SK-N-SH (cell line): ENCODE measurements around the gene DLAT. TPM values are rescaled to one million over a fixed set of nuclear protein-coding genes. Genes with fewer than 3 reads are reported as not detected.

Experiments used
- CTCF ChIA-PET: fragments of 300-600, 350-600 bp; formaldehyde crosslinking; extraction: SDS; loops from one replicate; lab custom pipeline; 2021; lab: Yijun Ruan, JAX
- POLR2A ChIA-PET: fragments of 350-600 bp; sonication (Branson Sonifier 250); formaldehyde crosslinking; extraction: SDS; loops from one replicate; lab custom pipeline; 2020; ENCODE audit warnings: antibody characterized with exemption, inconsistent platforms; lab: Yijun Ruan, JAX
- DNase-seq: peaks from one replicate; pipeline ENCODE4 v3.0.0; 2012
- H2AFZ ChIP-seq: fragments of 200-600 bp; sonication (generic); 2 replicates; pipeline ENCODE4 v1.8.1; 2016; ENCODE audit warnings: antibody characterized with exemption, mild to moderate bottlenecking, low read depth
- H3F3A ChIP-seq: fragments of 200-600 bp; sonication (generic); replicated peaks from 2 replicates; pipeline ENCODE3; 2016; ENCODE audit warnings: antibody characterized with exemption, mild to moderate bottlenecking; ENCODE audit not compliant: insufficient read depth
- H3K27ac ChIP-seq, 2 experiments: fragments of 200-500 bp in 1 of 2; fragments of 200-600 bp in 1 of 2; sonication (Bioruptor generic) in 1 of 2; sonication (generic), shearing (Covaris generic) in 1 of 2; 2 replicates each; pipeline versions ENCODE4 v1.5.1 to v1.6.1; 2014 to 2016; ENCODE audit warnings: low read depth in 2 of 2, inconsistent platforms in 1 of 2, low read length in 1 of 2, mild to moderate bottlenecking in 1 of 2, mixed read lengths in 1 of 2
- H3K27me3 ChIP-seq: fragments of 200-600 bp; sonication (generic), shearing (Covaris generic); 2 replicates; pipeline ENCODE4 v1.6.1; 2016; ENCODE audit warnings: mixed run types; ENCODE audit not compliant: insufficient read depth
- H3K36me3 ChIP-seq, 2 experiments: fragments of 200-500 bp in 1 of 2; fragments of 200-600 bp in 1 of 2; sonication (Bioruptor generic) in 1 of 2; sonication (generic) in 1 of 2; replicated peaks in 1 of 2; 2 replicates each; pipeline versions ENCODE3 to v1.5.1; 2014 to 2016; ENCODE audit warnings: low read length in 1 of 2, mild to moderate bottlenecking in 1 of 2; ENCODE audit not compliant: insufficient read depth in 2 of 2, control insufficient read depth in 1 of 2
- H3K4me1 ChIP-seq, 2 experiments: fragments of 200-500 bp in 1 of 2; fragments of 200-600 bp in 1 of 2; sonication (Bioruptor generic) in 1 of 2; sonication (generic), shearing (Covaris generic) in 1 of 2; 2 replicates each; pipeline versions ENCODE4 v1.5.1 to v1.6.1; 2014 to 2016; ENCODE audit warnings: low read depth in 1 of 2, low read length in 1 of 2, mixed run types in 1 of 2; ENCODE audit not compliant: insufficient read depth in 2 of 2, control insufficient read depth in 1 of 2
- H3K4me2 ChIP-seq: fragments of 200-600 bp; sonication (generic), shearing (Covaris generic); 2 replicates; pipeline ENCODE4 v1.6.1; 2017; ENCODE audit warnings: mixed run types
- H3K4me3 ChIP-seq, 2 experiments: fragments of 200-500 bp in 1 of 2; fragments of 200-600 bp in 1 of 2; sonication (Bioruptor generic) in 1 of 2; sonication (generic), shearing (Covaris generic) in 1 of 2; 2 replicates each; pipeline versions ENCODE4 v1.5.1 to v1.8.1; 2014 to 2016; ENCODE audit warnings: low read depth in 2 of 2, inconsistent platforms in 1 of 2, low read length in 1 of 2, mild to moderate bottlenecking in 1 of 2, mixed read lengths in 1 of 2, moderate library complexity in 1 of 2
- H3K79me2 ChIP-seq: fragments of 200-600 bp; sonication (generic); 2 replicates; pipeline ENCODE4 v1.8.1; 2017; ENCODE audit warnings: mild to moderate bottlenecking; ENCODE audit not compliant: insufficient read depth
- H3K9ac ChIP-seq: fragments of 200-600 bp; sonication (generic); 2 replicates; pipeline ENCODE4 v1.6.1; 2017; ENCODE audit warnings: mixed run types
- H3K9me2 ChIP-seq: fragments of 200-600 bp; sonication (generic); 2 replicates; pipeline ENCODE4 v1.6.1; 2017; ENCODE audit warnings: mixed run types
- H3K9me3 ChIP-seq: fragments of 200-600 bp; sonication (generic); 2 replicates; pipeline ENCODE4 v1.6.1; 2017; ENCODE audit warnings: mixed run types, mild to moderate bottlenecking, moderate library complexity
- H4K20me1 ChIP-seq: fragments of 200-600 bp; sonication (generic); 2 replicates; pipeline ENCODE4 v1.6.1; 2017; ENCODE audit warnings: mild to moderate bottlenecking, mixed run types; ENCODE audit not compliant: insufficient read depth
- EP300 ChIP-seq, 2 experiments: IDR thresholded peaks; 2 replicates each; pipeline versions ENCODE4 v1.4.0 to v1.6.1; 2012; ENCODE audit warnings: borderline replicate concordance in 1 of 2, low read depth in 1 of 2, low read length in 1 of 2
- EZH2phosphoT487 ChIP-seq: fragments of 200-600 bp; sonication (generic); IDR thresholded peaks from 2 replicates; pipeline ENCODE4 v1.6.1; 2017; ENCODE audit warnings: low read depth, mixed run types, mild to moderate bottlenecking, antibody characterized with exemption, moderate library complexity, borderline replicate concordance
- FOSL2 ChIP-seq: IDR thresholded peaks from 2 replicates; pipeline ENCODE4 v1.4.0; 2012; ENCODE audit warnings: low read depth, mild to moderate bottlenecking, moderate library complexity, borderline replicate concordance
- GABPA ChIP-seq: IDR thresholded peaks from 2 replicates; pipeline ENCODE4 v1.4.0; 2012; ENCODE audit warnings: low read depth, mild to moderate bottlenecking
- GATA2 ChIP-seq: sonication (generic); formaldehyde crosslinking; IDR thresholded peaks from 2 replicates; pipeline ENCODE4 v1.5.0; 2020; ENCODE audit warnings: mild to moderate bottlenecking, missing genetic modification reagents
- MXI1 ChIP-seq: IDR thresholded peaks from 2 replicates; pipeline ENCODE4 v1.6.1; 2012; ENCODE audit warnings: mild to moderate bottlenecking, low read depth, low read length, improper control_type of control experiment
- NFIC ChIP-seq: IDR thresholded peaks from 2 replicates; pipeline ENCODE4 v1.4.0; 2012; ENCODE audit warnings: borderline replicate concordance
- RCOR1 ChIP-seq: fragments of 150-350 bp; IDR thresholded peaks from 2 replicates; pipeline ENCODE4 v1.6.1; 2017; ENCODE audit warnings: antibody characterized with exemption, low read length
- RFX5 ChIP-seq: IDR thresholded peaks from 2 replicates; pipeline ENCODE4 v1.6.1; 2012; ENCODE audit warnings: mild to moderate bottlenecking, improper control_type of control experiment, low read length
- SIN3A ChIP-seq: IDR thresholded peaks from 2 replicates; pipeline ENCODE4 v1.6.1; 2012; ENCODE audit warnings: low read depth, mild to moderate bottlenecking, low read length, moderate library complexity, borderline replicate concordance
- TAF1 ChIP-seq: IDR thresholded peaks from 2 replicates; pipeline ENCODE4 v1.6.1; 2012; ENCODE audit warnings: low read depth, mild to moderate bottlenecking, low read length, moderate library complexity, borderline replicate concordance
- YY1 ChIP-seq: IDR thresholded peaks from 2 replicates; pipeline ENCODE4 v1.4.0; 2012; ENCODE audit warnings: low read depth, mild to moderate bottlenecking
- WGBS: methylation state at CpG from one replicate; pipeline ENCODE4 v1.1.6; 2017; ENCODE audit warnings: low lambda C conversion rate; 5-methylcytosine and 5-hydroxymethylcytosine counted together
- polyA plus RNA-seq, 3 experiments: library from polyadenylated mRNA; depleted of rRNA; stranded (reverse); fragments of >200 nt; gene quantifications; 2 replicates each; pipeline ENCODE4 v1.2.3, GENCODE V29; 2012
- TF ChIP-seq, protein P1 (sequence below): IDR thresholded peaks from 2 replicates; pipeline ENCODE4 v1.4.0; 2012; ENCODE audit warnings: low read depth, borderline replicate concordance
- TF ChIP-seq, protein P2 (sequence below): IDR thresholded peaks from 2 replicates; pipeline ENCODE4 v1.4.0; 2012; ENCODE audit warnings: low read depth, borderline replicate concordance
- TF ChIP-seq, protein P3 (sequence below): fragments of 200-600 bp; sonication (generic); IDR thresholded peaks from 2 replicates; pipeline ENCODE4 v1.6.1; 2017; ENCODE audit warnings: antibody characterized with exemption, mild to moderate bottlenecking, moderate library complexity
- TF ChIP-seq, protein P4 (sequence below): fragments of 150-350 bp; IDR thresholded peaks from 2 replicates; pipeline ENCODE4 v1.6.1; 2016; ENCODE audit warnings: mild to moderate bottlenecking, low read depth, low read length
- TF ChIP-seq, protein P5 (sequence below): IDR thresholded peaks from 2 replicates; pipeline ENCODE4; 2012

The DLAT gene
- polyA plus RNA-seq, 1 of the 3 experiments (the other 2 are of a cell fraction): 14.4 TPM

DNA sequence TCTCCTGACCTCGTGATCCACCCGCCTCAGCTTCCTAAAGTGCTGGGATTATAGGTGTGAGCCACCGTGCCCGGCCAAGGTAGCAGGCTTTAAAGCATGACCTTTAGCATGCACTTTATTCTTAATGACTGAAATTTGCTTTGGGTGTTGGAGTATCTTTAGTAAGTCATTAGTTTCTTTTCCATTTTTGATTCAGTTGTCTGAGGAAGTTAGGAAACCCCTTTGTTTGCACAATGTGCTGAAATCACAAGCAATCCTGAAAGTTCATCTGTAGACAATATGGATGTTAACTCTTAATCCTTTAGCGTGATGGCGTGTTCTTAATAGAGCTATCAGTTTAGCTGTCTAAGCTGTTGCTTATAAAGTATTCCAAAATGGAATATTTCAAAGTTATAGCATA lies 78.2 kb downstream of the DLAT start (continued):
- TF ChIP-seq EZH2phosphoT487 (no peak), FOSL2 (no peak), GATA2 (CRISPR knock-in tag) (no peak)

DNA sequence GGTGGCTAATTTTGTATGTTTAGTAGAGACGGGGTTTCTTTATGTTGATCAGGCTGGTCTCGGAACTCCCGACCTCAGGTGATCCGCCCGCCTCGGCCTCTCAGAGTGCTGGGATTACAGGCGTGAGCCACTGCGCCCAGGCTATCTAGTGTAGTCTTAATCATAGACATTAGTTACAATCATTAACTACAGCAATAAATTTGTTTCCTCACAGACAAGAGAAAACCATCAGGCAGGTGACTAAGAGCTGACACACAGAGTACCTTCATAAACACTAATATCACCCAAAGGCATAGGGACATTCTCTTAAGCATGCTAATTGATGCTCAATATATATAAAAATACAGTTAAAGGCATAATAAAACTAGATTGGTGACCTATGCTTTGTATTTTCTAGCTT lies 80.9 kb downstream of the DLAT start:
- Histone ChIP-seq H2AFZ (no peak overlapping the region), H4K20me1 (no peaks in the 10 kb centered on the region), H3K4me1 (no peaks in the 10 kb centered on the region), H3K9ac (no peak overlapping the region), H3K27ac (no peak overlapping the region), H3K27me3 (no peaks in the 10 kb centered on the region), H3K9me2 (no peaks in the 10 kb centered on the region), H3K4me2 (no peak overlapping the region), H3K9me3 (no peaks in the 10 kb centered on the region), H3K36me3 (no peaks in the 10 kb centered on the region), H3K4me3 (no peak overlapping the region), H3F3A (no peaks in the 10 kb centered on the region), H3K79me2 (no peaks in the 10 kb centered on the region; the same call in 1 of the 2 replicates)
- DNase-seq: no peak
- ChIA-PET CTCF (interaction anchor here (1.0 to 1.2 kb wide), 3 partner anchors 8 to 174 kb away, joined by 3 to 5 read pairs (median 3); no protein-coding TSS in a partner anchor), POLR2A (no interaction called here)
- 95% methylated on average over 8 of the region's 8 CpGs for WGBS
- no peak for TF ChIP-seq SIN3A
- no peak for TF ChIP-seq EZH2phosphoT487
- TF ChIP-seq, protein P1, sequence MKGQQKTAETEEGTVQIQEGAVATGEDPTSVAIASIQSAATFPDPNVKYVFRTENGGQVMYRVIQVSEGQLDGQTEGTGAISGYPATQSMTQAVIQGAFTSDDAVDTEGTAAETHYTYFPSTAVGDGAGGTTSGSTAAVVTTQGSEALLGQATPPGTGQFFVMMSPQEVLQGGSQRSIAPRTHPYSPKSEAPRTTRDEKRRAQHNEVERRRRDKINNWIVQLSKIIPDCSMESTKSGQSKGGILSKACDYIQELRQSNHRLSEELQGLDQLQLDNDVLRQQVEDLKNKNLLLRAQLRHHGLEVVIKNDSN: no peak
- TF ChIP-seq TAF1: no peak
- TF ChIP-seq, protein P2, sequence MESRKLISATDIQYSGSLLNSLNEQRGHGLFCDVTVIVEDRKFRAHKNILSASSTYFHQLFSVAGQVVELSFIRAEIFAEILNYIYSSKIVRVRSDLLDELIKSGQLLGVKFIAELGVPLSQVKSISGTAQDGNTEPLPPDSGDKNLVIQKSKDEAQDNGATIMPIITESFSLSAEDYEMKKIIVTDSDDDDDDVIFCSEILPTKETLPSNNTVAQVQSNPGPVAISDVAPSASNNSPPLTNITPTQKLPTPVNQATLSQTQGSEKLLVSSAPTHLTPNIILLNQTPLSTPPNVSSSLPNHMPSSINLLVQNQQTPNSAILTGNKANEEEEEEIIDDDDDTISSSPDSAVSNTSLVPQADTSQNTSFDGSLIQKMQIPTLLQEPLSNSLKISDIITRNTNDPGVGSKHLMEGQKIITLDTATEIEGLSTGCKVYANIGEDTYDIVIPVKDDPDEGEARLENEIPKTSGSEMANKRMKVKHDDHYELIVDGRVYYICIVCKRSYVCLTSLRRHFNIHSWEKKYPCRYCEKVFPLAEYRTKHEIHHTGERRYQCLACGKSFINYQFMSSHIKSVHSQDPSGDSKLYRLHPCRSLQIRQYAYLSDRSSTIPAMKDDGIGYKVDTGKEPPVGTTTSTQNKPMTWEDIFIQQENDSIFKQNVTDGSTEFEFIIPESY: no peak
- no peak for TF ChIP-seq EP300 (IDR thresholded peaks at IDR 0.05; ENCODE audit: borderline replicate concordance in 1 of 2, low read depth in 1 of 2, low read length in 1 of 2)
- TF ChIP-seq YY1: no peak
- TF ChIP-seq RFX5: no peak
- TF ChIP-seq, protein P3, sequence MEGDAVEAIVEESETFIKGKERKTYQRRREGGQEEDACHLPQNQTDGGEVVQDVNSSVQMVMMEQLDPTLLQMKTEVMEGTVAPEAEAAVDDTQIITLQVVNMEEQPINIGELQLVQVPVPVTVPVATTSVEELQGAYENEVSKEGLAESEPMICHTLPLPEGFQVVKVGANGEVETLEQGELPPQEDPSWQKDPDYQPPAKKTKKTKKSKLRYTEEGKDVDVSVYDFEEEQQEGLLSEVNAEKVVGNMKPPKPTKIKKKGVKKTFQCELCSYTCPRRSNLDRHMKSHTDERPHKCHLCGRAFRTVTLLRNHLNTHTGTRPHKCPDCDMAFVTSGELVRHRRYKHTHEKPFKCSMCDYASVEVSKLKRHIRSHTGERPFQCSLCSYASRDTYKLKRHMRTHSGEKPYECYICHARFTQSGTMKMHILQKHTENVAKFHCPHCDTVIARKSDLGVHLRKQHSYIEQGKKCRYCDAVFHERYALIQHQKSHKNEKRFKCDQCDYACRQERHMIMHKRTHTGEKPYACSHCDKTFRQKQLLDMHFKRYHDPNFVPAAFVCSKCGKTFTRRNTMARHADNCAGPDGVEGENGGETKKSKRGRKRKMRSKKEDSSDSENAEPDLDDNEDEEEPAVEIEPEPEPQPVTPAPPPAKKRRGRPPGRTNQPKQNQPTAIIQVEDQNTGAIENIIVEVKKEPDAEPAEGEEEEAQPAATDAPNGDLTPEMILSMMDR: no peak
- TF ChIP-seq NFIC: no peak
- TF ChIP-seq, protein P4, sequence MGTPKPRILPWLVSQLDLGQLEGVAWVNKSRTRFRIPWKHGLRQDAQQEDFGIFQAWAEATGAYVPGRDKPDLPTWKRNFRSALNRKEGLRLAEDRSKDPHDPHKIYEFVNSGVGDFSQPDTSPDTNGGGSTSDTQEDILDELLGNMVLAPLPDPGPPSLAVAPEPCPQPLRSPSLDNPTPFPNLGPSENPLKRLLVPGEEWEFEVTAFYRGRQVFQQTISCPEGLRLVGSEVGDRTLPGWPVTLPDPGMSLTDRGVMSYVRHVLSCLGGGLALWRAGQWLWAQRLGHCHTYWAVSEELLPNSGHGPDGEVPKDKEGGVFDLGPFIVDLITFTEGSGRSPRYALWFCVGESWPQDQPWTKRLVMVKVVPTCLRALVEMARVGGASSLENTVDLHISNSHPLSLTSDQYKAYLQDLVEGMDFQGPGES: no peak
- TF ChIP-seq MXI1: no peak
- TF ChIP-seq, protein P5, sequence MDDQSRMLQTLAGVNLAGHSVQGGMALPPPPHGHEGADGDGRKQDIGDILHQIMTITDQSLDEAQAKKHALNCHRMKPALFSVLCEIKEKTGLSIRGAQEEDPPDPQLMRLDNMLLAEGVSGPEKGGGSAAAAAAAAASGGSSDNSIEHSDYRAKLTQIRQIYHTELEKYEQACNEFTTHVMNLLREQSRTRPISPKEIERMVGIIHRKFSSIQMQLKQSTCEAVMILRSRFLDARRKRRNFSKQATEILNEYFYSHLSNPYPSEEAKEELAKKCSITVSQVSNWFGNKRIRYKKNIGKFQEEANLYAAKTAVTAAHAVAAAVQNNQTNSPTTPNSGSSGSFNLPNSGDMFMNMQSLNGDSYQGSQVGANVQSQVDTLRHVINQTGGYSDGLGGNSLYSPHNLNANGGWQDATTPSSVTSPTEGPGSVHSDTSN: no peak
- TF ChIP-seq GABPA: no peak
- TF ChIP-seq RCOR1: no peak
- TF ChIP-seq GATA2 (CRISPR knock-in tag): no peak
